Heart left ventricle (tissue), 16 donors: ENCODE results near the gene TMEM131L. TPM values are rescaled to one million over a fixed set of nuclear protein-coding genes. Genes with fewer than 3 reads are reported as not detected.

Experiments
- ATAC-seq, 4 donors: fragments of 200-7000 bp; cut with Tn5 transposase; one replicate each; pipeline ENCODE4 v1.9.1; 2020 to 2022; ENCODE audit warnings: moderate library complexity in 4 of 4, mild to moderate bottlenecking in 3 of 4, moderate number of reproducible peaks in 1 of 4
- DNase-seq, 5 donors: peaks; one replicate each; pipeline ENCODE4 v3.0.0-alpha.2; 2020
- H3K27ac ChIP-seq, 12 donors: fragments of 200-600 bp; sonication (generic) in 4 of 12; one replicate each; pipeline versions ENCODE4 v1.5.0 to v1.8.0; 2016 to 2022; ENCODE audit warnings: mild to moderate bottlenecking in 2 of 12
- H3K27me3 ChIP-seq, 9 donors: fragments of 200-600 bp; sonication (generic) in 2 of 9; one replicate each; pipeline versions ENCODE4 v1.5.1 to v1.8.0; 2016 to 2022; ENCODE audit warnings: mild to moderate bottlenecking in 3 of 9
- H3K36me3 ChIP-seq, 9 donors: fragments of 200-600 bp; sonication (generic) in 2 of 9; one replicate each; pipeline versions ENCODE4 v1.5.0 to v1.8.0; 2018 to 2022; ENCODE audit warnings: mild to moderate bottlenecking in 2 of 9
- H3K4me1 ChIP-seq, 12 donors: fragments of 200-600 bp; sonication (generic) in 4 of 12; one replicate each; pipeline versions ENCODE4 v1.5.0 to v1.8.0; 2016 to 2022; ENCODE audit warnings: mild to moderate bottlenecking in 3 of 12
- H3K4me3 ChIP-seq, 12 donors: fragments of 200-600 bp; sonication (generic) in 4 of 12; one replicate each; pipeline versions ENCODE4 v1.5.0 to v1.8.0; 2017 to 2022; ENCODE audit warnings: mild to moderate bottlenecking in 9 of 12, moderate library complexity in 4 of 12
- H3K9me3 ChIP-seq, 12 donors: fragments of 200-600 bp; sonication (generic) in 4 of 12; one replicate each; pipeline versions ENCODE4 v1.5.0 to v1.8.0; 2016 to 2022; ENCODE audit warnings: mild to moderate bottlenecking in 1 of 12
- CTCF ChIP-seq, 12 donors: fragments of 200-600 bp; sonication (generic) in 4 of 12; IDR thresholded peaks; one replicate each; pipeline versions ENCODE4 v1.5.0 to v1.8.0; 2018 to 2022; ENCODE audit warnings: antibody characterized with exemption in 12 of 12, mild to moderate bottlenecking in 5 of 12
- POLR2A ChIP-seq, 2 donors: fragments of 450-650 bp; IDR thresholded peaks; one replicate each; pipeline ENCODE4 v1.6.1; 2017; ENCODE audit warnings: antibody characterized with exemption in 2 of 2, mild to moderate bottlenecking in 2 of 2, moderate library complexity in 2 of 2
- WGBS, 4 donors: extraction: QIAGEN DNeasy Blood & Tissue Kit in 2 of 4; methylation state at CpG; one replicate each; pipeline versions ENCODE4 v1.1.5 to v1.1.7; 2013 to 2018; 5-methylcytosine and 5-hydroxymethylcytosine counted together
- intact Hi-C, 10 donors: fragments of 100-400 bp; cut with DNase I; formaldehyde crosslinking; loops; one replicate each; pipeline versions ENCODE4 v1.11.1 to v1.14.2; 2022
- polyA plus RNA-seq, 2 donors: library from polyadenylated mRNA; stranded (reverse); fragments of 200-250 nt; gene quantifications; one replicate each; pipeline ENCODE4 v1.2.3, GENCODE V29; 2013
- total RNA-seq, 9 donors: library from RNA; depleted of rRNA in 2 of 9; stranded (reverse); fragments of >200 nt in 2 of 9; fragmentation: NEBNext Ultra II Directional in 3 of 9; extraction: Animal tissue kit (Norgen Biotek cat#: 25700) in 3 of 9; gene quantifications; one replicate each; pipeline versions ENCODE4 v1.1.0 to v1.2.4, GENCODE V29; 2016 to 2023
- donor health status: ischemic (EF 13 %, LVEDD 7.1; RV severe dilation, severe dysfunction).
- donor health status: healthy with polysubstance abuse.
- donor health status: DM: no; HTN: yes; CAD: no.
- donor health status: DM: no; HTN: no; CAD: no.
- donor health status: ischemic (EF 25% LVEDD 6.9; RV normal size, moderate dysfunction).
- donor health status: ischemic (EF 25% LVEDD 5.7; RV mildly dilated, moderate dysfunction).
- donor health status: healthy.
- donor health status: DM: yes; HTN: yes; CAD: no.
- donor health status: ischemic (EF 35%, LVEDD 5.7; RV mildly dilated, moderate dysfunction).
- donor health status: nonischemic (EF 11% LVEDD 7.7; RV severe dilation, severe dysfunction).
- donor health status: DM: yes; HTN: yes; CAD: no.
- donor health status: PGD.
- donor health status: ischemic (EF 29% LVEDD 5.4; RV normal size, mild dysfunction).
- donor health status: nonischemic (EF 23%, LVEDD 6.1; RV moderate dilation, normal function).

TMEM131L gene
- total and polyA plus RNA-seq, 11 donors = 3.8 to 22.2 (median 19.6) TPM

GRCh38 chr4:153510252-153511001 is 44.3 kb downstream of the TMEM131L start:
- DNase-seq = no peak
- H3K4me1 ChIP-seq = peaks cover 2 to 33% (median 21%) of the 10 kb centered on the region in 12 donors
- no peak overlapping the region for H3K4me3 ChIP-seq
- no peak for TF ChIP-seq CTCF (IDR thresholded peaks at IDR 0.05)
- TF ChIP-seq POLR2A (IDR thresholded peaks at IDR 0.05) = no peak
- H3K27me3 ChIP-seq = no peaks in the 10 kb centered on the region
- no peak overlapping the region for H3K27ac ChIP-seq
- no peaks in the 10 kb centered on the region for H3K9me3 ChIP-seq
- intact Hi-C loops = no loop called here
- WGBS, 4 donors = 86 to 91% (median 90%) methylated on average over 7 of the region's 7 CpGs
- no peak for ATAC-seq
- H3K36me3 ChIP-seq = peaks cover 0 to 8% (median 0%) of the 10 kb centered on the region in 9 donors

GRCh38 chr4:153511104-153511503 is 44.9 kb downstream of the TMEM131L start:
- H3K36me3 ChIP-seq = peaks cover 0 to 8% (median 0%) of the 10 kb centered on the region in 9 donors
- WGBS, 4 donors = 87 to 97% (median 96%) methylated on average over 6 of the region's 6 CpGs
- H3K4me3 ChIP-seq = no peak overlapping the region
- H3K27me3 ChIP-seq = no peaks in the 10 kb centered on the region
- H3K27ac ChIP-seq = no peak overlapping the region
- peaks cover 2 to 33% (median 21%) of the 10 kb centered on the region in 12 donors for H3K4me1 ChIP-seq
- DNase-seq (no peak), ATAC-seq (no peak)
- no peaks in the 10 kb centered on the region for H3K9me3 ChIP-seq
- no peak for TF ChIP-seq POLR2A (IDR thresholded peaks at IDR 0.05)
- no peak for TF ChIP-seq CTCF (IDR thresholded peaks at IDR 0.05)
- intact Hi-C loops = no loop called here

GRCh38 chr4:153512162-153512852 is 46.1 kb downstream of the TMEM131L start:
- intact Hi-C loops = no loop called here
- H3K9me3 ChIP-seq = no peaks in the 10 kb centered on the region
- peaks cover 2 to 35% (median 20%) of the 10 kb centered on the region in 12 donors for H3K4me1 ChIP-seq
- H3K27me3 ChIP-seq = no peaks in the 10 kb centered on the region
- H3K4me3 ChIP-seq = no peak overlapping the region
- 82 to 89% (median 84%) methylated on average over 7 of the region's 7 CpGs for WGBS, 4 donors
- H3K36me3 ChIP-seq = peaks cover 0 to 8% (median 0%) of the 10 kb centered on the region in 9 donors
- DNase-seq = no peak
- TF ChIP-seq CTCF (IDR thresholded peaks at IDR 0.05) (no peak), POLR2A (IDR thresholded peaks at IDR 0.05) (no peak)
- ATAC-seq = no peak
- peak overlapping the region in 3 of 12 donors; percentile 23 to 65 (median 49) for H3K27ac ChIP-seq

- intact Hi-C loops = no loop called here
- no peak for TF ChIP-seq POLR2A (IDR thresholded peaks at IDR 0.05)
- peak overlapping the region in 6 of 12 donors; percentile 10 to 65 (median 28) for H3K27ac ChIP-seq
- no peak overlapping the region for H3K4me3 ChIP-seq
- peaks cover 0 to 8% (median 0%) of the 10 kb centered on the region in 9 donors for H3K36me3 ChIP-seq
- DNase-seq = no peak
- H3K4me1 ChIP-seq = peaks cover 2 to 36% (median 24%) of the 10 kb centered on the region in 12 donors
- 65 to 80% (median 75%) methylated on average over 3 of the region's 3 CpGs for WGBS, 4 donors
- peak in 1 of 4 donors; percentile 24 for ATAC-seq
- no peaks in the 10 kb centered on the region for H3K27me3 ChIP-seq
- no peaks in the 10 kb centered on the region for H3K9me3 ChIP-seq
These were observed 46.9 kb downstream of the TMEM131L start for GRCh38 chr4:153512952-153513500.
